Globus pallidus (tissue), 1 donor: Measurements from ENCODE around the gene TEX101.

Experiments used
- DNase-seq: peaks from one replicate; pipeline ENCODE4 v3.0.0-alpha.2; 2015; ENCODE audit warnings: low spot score

The TEX101 gene

GRCh38 chr19:43447655-43448054 lies 33.0 kb downstream of the TEX101 start:
- no peak for DNase-seq

- DNase-seq, result no peak
Observed at GRCh38 chr19:43450545-43450997, 35.9 kb downstream of the TEX101 start.

- no peak for DNase-seq
Observed at GRCh38 chr19:43452582-43452981, 37.9 kb downstream of the TEX101 start.

DNA sequence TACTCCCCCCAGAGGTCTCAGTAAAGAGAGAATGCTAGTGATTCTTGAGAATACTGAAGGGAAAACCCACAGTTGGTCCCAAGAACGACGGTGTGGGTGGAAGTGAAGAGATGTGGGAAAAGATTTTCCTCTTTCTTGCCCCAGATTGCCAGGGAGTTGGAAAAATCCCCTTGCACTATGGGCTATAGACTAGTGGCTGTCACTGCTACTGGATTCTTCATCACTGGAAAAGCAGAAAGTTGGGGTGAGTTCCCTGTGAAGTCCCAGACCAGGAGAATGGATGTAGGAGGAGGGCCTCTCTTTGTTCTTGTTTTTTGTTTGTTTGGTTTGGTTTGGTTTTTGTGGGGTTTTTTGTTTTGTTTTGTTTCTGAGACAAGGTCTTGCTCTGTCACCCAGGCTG lies 39.3 kb downstream of the TEX101 start:
- no peak for DNase-seq

- no peak for DNase-seq
Observed at GRCh38 chr19:43455321-43456113, 40.8 kb downstream of the TEX101 start.

GRCh38 chr19:43457809-43458208 lies 43.1 kb downstream of the TEX101 start:
- no peak for DNase-seq

GRCh38 chr19:43460362-43461016 lies 45.8 kb downstream of the TEX101 start:
- DNase-seq, result no peak

DNA sequence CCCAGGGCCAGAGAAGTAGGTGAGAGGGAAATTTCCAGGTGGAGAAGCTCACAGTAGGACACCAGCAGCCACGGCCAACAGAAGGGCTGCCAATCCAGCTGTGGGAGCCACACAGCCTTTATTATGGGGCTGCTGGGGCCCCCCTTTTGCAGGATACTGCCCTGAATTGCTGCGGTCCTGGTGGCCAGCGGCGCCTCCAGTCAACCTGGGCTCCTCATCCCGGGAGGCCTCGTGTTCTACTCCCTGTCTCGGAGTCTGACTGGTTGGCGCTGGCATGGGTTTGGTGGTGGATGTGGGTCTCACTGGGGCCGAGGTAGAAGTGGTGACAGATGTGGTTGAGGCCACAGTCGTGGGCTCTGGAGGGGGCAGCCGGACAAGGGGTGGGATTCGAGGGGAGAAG lies 46.6 kb downstream of the TEX101 start:
- DNase-seq, result no peak

DNA sequence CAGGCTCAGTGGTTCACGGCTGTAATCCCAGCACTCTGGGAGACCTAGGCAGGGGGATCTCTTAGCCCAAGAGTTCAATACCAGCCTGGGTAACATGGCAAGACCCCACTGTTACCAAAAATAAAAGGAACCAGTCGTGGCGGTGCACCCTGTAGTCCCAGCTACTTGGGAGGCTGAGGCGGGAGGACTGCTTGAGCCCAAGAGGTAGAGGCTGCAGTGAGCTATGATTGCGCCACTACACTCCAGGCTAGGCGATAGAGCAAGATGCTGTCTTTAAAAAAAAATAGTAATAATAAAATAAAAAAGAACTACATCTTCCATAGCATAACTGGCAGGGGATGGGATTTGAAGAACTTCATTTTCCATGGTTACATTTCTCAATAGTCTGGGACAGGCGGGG lies 47.7 kb downstream of the TEX101 start:
- DNase-seq, result no peak

DNA sequence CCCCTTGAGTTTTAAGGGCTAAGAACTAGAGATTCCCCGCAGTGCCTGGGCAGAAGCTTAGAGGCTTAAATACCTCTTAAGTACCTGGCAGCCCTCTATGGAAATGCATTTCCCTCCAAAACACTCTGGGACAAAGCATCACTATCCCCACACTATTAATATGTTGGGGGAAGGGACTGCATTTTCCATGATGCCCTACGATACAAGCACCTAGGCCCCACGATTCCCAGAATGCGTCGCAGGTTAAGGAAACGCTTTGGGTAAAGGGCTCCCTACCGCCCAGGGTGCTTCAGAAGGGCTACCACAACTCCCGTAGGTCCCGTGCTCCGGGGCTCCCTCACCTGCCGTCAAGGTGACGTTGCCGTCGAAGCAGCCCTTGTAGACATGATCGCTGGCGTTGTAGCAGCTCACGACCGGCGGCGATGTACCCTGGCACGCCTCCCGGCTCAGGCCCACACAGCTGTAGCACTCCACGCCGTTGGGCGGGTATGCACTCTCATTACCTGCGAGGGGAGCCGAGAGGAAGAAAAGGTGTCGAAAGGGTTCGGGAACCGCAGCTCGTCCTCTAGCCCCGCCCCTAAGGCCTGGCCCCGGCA lies 48.2 kb downstream of the TEX101 start:
- DNase-seq, result no peak

DNA sequence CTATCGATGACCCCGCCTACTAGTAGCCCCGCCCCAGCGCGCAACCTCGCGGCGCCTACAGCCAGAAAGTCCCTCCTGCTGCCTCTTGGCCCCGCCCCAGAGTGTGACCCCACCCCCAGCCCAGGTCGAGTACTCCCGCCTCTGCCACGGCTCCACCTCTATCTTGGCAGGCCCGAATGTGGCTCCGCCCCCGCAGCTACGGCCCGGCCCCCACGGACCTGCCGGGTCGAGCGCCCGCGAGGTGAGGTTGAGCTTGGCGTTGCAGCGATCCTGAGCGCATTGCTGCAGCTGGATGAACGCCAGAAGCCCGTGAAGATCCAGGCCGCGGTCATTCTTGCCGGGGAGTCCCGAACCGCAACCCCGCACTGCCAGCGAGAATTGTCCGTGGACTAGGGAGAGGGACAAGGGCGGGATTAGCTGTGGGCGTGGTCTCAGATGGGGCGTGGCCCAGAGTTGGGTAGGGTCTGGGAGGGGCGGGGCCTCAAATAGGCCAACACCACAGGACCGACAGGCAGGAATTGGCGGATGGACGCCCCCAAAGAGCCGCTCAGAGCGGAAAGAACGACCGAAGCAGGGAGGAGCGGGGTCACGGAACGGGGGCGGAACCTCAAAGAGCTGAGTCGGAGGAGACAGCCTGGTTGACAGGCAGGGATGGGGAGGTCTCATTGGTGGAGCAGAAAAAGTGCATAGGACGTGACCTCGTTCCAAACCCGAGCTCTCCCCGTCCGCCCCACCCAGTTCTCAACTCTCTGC lies 48.9 kb downstream of the TEX101 start:
- DNase-seq, result peak; percentile 88

GRCh38 chr19:43464134-43464775 lies 49.6 kb downstream of the TEX101 start:
- DNase-seq, result peak; percentile 59

DNA sequence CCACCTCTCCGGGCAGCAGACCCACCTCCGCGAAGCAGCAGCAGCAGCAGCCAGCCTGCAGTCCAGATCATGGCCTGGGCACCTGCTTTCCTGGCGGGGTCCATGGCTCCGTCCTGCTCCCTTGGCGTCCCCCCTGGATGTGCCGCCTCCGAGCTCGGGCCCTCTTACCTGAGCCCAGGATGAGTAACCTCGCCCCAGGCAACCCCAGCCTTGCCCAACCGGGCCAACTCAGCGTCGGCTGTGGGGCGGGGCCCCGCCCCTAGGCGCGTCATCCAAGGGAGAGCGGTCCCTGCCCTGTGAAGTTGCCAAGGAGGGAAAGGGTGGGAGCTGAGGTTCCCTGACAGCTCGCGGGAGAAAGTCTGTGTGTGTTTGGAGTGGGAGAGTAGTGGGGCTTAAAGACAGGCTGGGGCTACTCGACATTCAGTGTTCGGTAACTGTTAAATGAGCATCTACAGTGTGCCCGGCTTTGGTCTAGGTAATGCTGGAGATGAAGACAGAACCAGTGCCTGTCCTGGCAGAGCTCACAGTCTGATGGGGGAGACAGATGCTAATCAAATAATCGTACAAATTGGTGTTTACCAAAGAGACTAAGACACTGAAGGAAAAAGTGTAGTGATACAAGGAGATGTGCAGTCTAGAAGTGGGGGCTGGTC lies 50.9 kb downstream of the TEX101 start, which contains the start of gene LYPD3:
Gene LYPD3 (minus strand): TSS at position 141 of the 653 bp plus-strand sequence. CDS start 37 bp downstream, at position 104.
- DNase-seq, result no peak

DNA sequence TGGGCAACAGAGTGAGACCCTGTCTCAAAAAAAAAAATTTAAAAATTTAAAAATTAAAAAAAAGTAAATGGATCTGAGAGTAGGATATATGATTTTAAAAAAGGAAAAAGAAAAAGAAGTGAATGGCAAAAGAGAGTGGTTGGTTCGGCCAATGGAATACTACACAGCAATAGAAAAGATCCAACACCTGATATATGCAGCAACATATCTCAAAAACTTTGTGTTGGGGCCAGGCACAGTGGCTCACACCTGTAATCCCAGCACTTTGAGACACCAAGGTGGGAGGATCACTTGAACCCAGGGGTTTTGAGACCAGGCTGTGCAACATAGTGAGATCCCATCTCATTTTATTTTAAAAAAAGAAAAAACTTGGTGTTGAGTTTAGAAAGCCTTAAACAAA lies 52.1 kb downstream of the TEX101 start:
- DNase-seq, result no peak

DNA sequence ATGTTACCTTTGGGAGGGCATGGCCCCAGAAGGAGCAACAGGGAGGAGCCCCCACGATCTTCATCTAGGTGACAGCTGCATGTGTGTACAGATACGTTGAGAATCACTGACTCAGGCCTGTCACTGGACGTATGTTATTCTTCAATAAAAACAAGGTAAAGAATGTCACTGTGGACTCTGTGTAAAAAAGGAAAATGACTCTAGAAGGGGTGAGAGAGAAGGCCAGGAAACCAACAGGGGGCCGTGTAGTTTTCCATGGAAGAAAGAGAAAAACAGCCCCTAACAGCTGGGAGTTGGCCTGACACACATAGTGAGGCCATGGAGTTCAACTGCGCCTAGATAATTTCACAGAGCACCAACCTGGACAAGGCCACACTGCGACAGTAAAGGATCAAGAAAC lies 52.6 kb downstream of the TEX101 start:
- DNase-seq, result no peak

- DNase-seq, result no peak
Observed at GRCh38 chr19:43467730-43468129, 53.0 kb downstream of the TEX101 start.
